ENCODE data around the gene TCEAL5. TPM values are rescaled to one million over a fixed set of nuclear protein-coding genes. Genes with fewer than 3 reads are reported as not detected.

Gene TCEAL5
- total and polyA plus RNA-seq, 2 of the 8 experiments (the other 6 are each of a cell fraction or from before 2014, with no cell fraction given), result 0.17 to 6.6 TPM

DNA sequence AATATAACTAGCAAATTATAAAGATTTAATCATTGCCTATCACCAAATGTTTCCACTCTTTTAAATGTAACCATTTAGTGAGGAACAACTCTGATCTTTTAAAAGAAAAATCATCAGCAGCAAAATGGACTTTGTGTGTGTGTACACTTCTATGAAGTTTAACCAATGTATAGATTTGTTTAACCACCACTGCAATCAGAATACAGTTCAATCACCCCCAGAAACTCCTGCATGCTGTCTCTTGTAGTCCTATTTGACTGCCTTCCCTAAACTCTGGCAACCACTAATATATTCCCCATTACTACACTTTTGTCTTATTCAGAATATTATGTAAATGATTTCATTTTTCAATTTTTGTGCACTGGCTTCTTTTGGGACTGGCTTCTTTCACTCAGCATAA is 19.9 kb downstream of the TCEAL5 start:
- Histone ChIP-seq H4K5ac (ENCODE audit: insufficient read length, low read depth, low read length) (no peak overlapping the region), H3K14ac (ENCODE audit: insufficient read length) (no peak overlapping the region), H3K4me2 (ENCODE audit: insufficient read depth in 1 of 2, low read depth in 2 of 2, low read length in 2 of 2) (no peak overlapping the region), H3K4me3 (ENCODE audit: extremely low read depth in 1 of 4, insufficient read depth in 2 of 4, low read depth in 3 of 4, low read length in 4 of 4) (no peak overlapping the region), H2BK12ac (ENCODE audit: low read depth, low read length) (no peak overlapping the region), H3K18ac (ENCODE audit: extremely low read depth, low read length) (no peak overlapping the region), H2AK5ac (ENCODE audit: low read depth, low read length) (no peak overlapping the region), H2AFZ (ENCODE audit: low read length) (no peak overlapping the region), H2BK120ac (replicated peaks; ENCODE audit: low read depth, low read length) (no peak overlapping the region), H3K9ac (replicated peaks in 1 of 4; ENCODE audit: extremely low read depth in 1 of 4, low read depth in 3 of 4, low read length in 3 of 4) (no peak overlapping the region), H3K79me1 (ENCODE audit: low read depth, low read length) (no peaks in the 10 kb centered on the region), H3K36me3 (ENCODE audit: control insufficient read depth in 2 of 4, insufficient read depth in 4 of 4, low read length in 3 of 4) (peaks cover 0 to 14% (median 6%) of the 10 kb centered on the region in 4 experiments; a peak in 5 of 8 replicates), H4K20me1 (replicated peaks in 1 of 2; ENCODE audit: control insufficient read depth in 1 of 2, insufficient read depth in 2 of 2, low read length in 2 of 2) (no peaks in the 10 kb centered on the region), H2BK15ac (ENCODE audit: low read length) (no peak overlapping the region), H4K91ac (replicated peaks; ENCODE audit: insufficient read length, low read length) (no peak overlapping the region), H3K23ac (ENCODE audit: insufficient read length) (no peak overlapping the region), H2BK20ac (ENCODE audit: low read length) (no peak overlapping the region), H3K9me3 (ENCODE audit: insufficient read depth in 2 of 2, low read depth in 1 of 2, low read length in 1 of 2) (no peaks in the 10 kb centered on the region), H3K4me1 (replicated peaks in 1 of 4; ENCODE audit: control insufficient read depth in 3 of 4, insufficient read depth in 4 of 4, low read length in 3 of 4) (peaks cover 0 to 3% (median 0%) of the 10 kb centered on the region in 4 experiments; a peak in 2 of 7 replicates), H3K56ac (replicated peaks; ENCODE audit: insufficient read length, low read depth, low read length) (no peak overlapping the region), H2BK5ac (ENCODE audit: low read depth, low read length) (no peak overlapping the region), H3K79me2 (ENCODE audit: control insufficient read depth in 1 of 2, insufficient read depth in 2 of 2, low read length in 2 of 2) (peaks cover 0 to 13% of the 10 kb centered on the region in 2 experiments; a peak in 2 of 4 replicates), H3K23me2 (ENCODE audit: low read depth, low read length) (0 out of 2 replicates have a peak, but pooled peaks cover 2% of the 10 kb centered on the region), H3K27me3 (replicated peaks in 1 of 4; ENCODE audit: control insufficient read depth in 3 of 4, extremely low read depth in 1 of 4, insufficient read depth in 3 of 4, low read length in 3 of 4) (no peaks in the 10 kb centered on the region), H3K4ac (replicated peaks; ENCODE audit: insufficient read length, low read depth, low read length) (no peak overlapping the region), H3K27ac (ENCODE audit: low read depth, low read length) (no peak overlapping the region), H4K8ac (ENCODE audit: extremely low read depth, insufficient read depth, low read length) (no peak overlapping the region)
- DNase-seq (ENCODE audit: low read depth in 1 of 2, low spot score in 2 of 2) (no peak), FAIRE-seq (no peak)
- ChIA-PET CTCF (ENCODE audit: partially characterized antibody) (no interaction called here), POLR2A (ENCODE audit: partially characterized antibody) (no interaction called here)
- no peak for TF ChIP-seq NANOG (IDR thresholded peaks at IDR 0.05; ENCODE audit: insufficient read depth, low read depth, low read length, poor library complexity, severe bottlenecking)
- TF ChIP-seq JUND (IDR thresholded peaks at IDR 0.05; ENCODE audit: low read length), result no peak
- TF ChIP-seq CBX5 (IDR thresholded peaks at IDR 0.05; ENCODE audit: low read depth, low read length), result no peak
- TF ChIP-seq RBBP5 (IDR thresholded peaks at IDR 0.05; ENCODE audit: borderline replicate concordance, low read depth, low read length), result no peak
- no peak for TF ChIP-seq BCL11A (IDR thresholded peaks at IDR 0.05; ENCODE audit: low read depth in 2 of 2, low read length in 2 of 2)
- TF ChIP-seq, protein P1, sequence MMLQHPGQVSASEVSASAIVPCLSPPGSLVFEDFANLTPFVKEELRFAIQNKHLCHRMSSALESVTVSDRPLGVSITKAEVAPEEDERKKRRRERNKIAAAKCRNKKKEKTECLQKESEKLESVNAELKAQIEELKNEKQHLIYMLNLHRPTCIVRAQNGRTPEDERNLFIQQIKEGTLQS (IDR thresholded peaks at IDR 0.05; ENCODE audit: insufficient read depth, low read depth, low read length), result no peak
- TF ChIP-seq SUZ12 (IDR thresholded peaks at IDR 0.05; ENCODE audit: low read length), result no peak
- no peak for TF ChIP-seq GTF2F1 (IDR thresholded peaks at IDR 0.05; ENCODE audit: borderline replicate concordance, low read depth, low read length)
- TF ChIP-seq SP1 (IDR thresholded peaks at IDR 0.05; ENCODE audit: low read depth, low read length), result no peak
